ENCODE measurements around the gene IL2RA.

IL2RA gene

GRCh38 chr10:5987747-5988146 is 74.4 kb downstream of the IL2RA start:
- no peak overlapping the region for H2AFZ ChIP-seq (ENCODE audit: low read depth, low read length, severe bottlenecking)

GRCh38 chr10:5985029-5985428 is 77.1 kb downstream of the IL2RA start:
- no peak overlapping the region for H3K4me2 ChIP-seq (ENCODE audit: low read depth, low read length, poor library complexity, severe bottlenecking)
- H4K20me1 ChIP-seq (ENCODE audit: low read depth, low read length): no peaks in the 10 kb centered on the region
- H3F3A ChIP-seq (ENCODE audit: insufficient read depth): no peaks in the 10 kb centered on the region
- H3K27me3 ChIP-seq (ENCODE audit: low read length): no peaks in the 10 kb centered on the region
- H3K9ac ChIP-seq (ENCODE audit: low read length): no peak overlapping the region
- H3K9me2 ChIP-seq (replicated peaks; ENCODE audit: insufficient read depth, low read length): no peaks in the 10 kb centered on the region
- H3K9me3 ChIP-seq (ENCODE audit: insufficient read depth, low read length): no peaks in the 10 kb centered on the region
- no peak overlapping the region for H3K4me3 ChIP-seq (ENCODE audit: insufficient read depth, low read length, poor library complexity, severe bottlenecking)
- no peaks in the 10 kb centered on the region for H3K79me2 ChIP-seq (ENCODE audit: insufficient read depth, low read length)
- no peak overlapping the region for H2AFZ ChIP-seq (ENCODE audit: low read depth, low read length, severe bottlenecking)
- H3K27ac ChIP-seq (ENCODE audit: low read depth, low read length): no peak overlapping the region
- no peak for TF ChIP-seq CTCF (IDR thresholded peaks at IDR 0.05; ENCODE audit: insufficient read depth, low read length, poor library complexity, severe bottlenecking)
- TF ChIP-seq EZH2phosphoT487 (conservative IDR thresholded peaks at IDR 0.05; ENCODE audit: low read length): no peak
- no peaks in the 10 kb centered on the region for H3K36me3 ChIP-seq (ENCODE audit: low read length)

More at GRCh38 chr10:5987747-5988146, 74.4 kb downstream of the IL2RA start:
- Histone ChIP-seq H4K20me1 (ENCODE audit: low read depth, low read length) (no peaks in the 10 kb centered on the region), H3K36me3 (ENCODE audit: low read length) (no peaks in the 10 kb centered on the region), H3K27me3 (ENCODE audit: low read length) (no peaks in the 10 kb centered on the region), H3K27ac (ENCODE audit: low read depth, low read length) (no peak overlapping the region), H3K79me2 (ENCODE audit: insufficient read depth, low read length) (no peaks in the 10 kb centered on the region), H3K4me3 (ENCODE audit: insufficient read depth, low read length, poor library complexity, severe bottlenecking) (no peak overlapping the region), H3K4me2 (ENCODE audit: low read depth, low read length, poor library complexity, severe bottlenecking) (no peak overlapping the region), H3K9me2 (replicated peaks; ENCODE audit: insufficient read depth, low read length) (no peaks in the 10 kb centered on the region), H3K9me3 (ENCODE audit: insufficient read depth, low read length) (peaks cover 11% of the 10 kb centered on the region), H3F3A (ENCODE audit: insufficient read depth) (no peaks in the 10 kb centered on the region), H3K9ac (ENCODE audit: low read length) (no peak overlapping the region)
- TF ChIP-seq EZH2phosphoT487 (conservative IDR thresholded peaks at IDR 0.05; ENCODE audit: low read length): no peak
- no peak for TF ChIP-seq CTCF (IDR thresholded peaks at IDR 0.05; ENCODE audit: insufficient read depth, low read length, poor library complexity, severe bottlenecking)

- H3K4me2 ChIP-seq (ENCODE audit: low read depth, low read length, poor library complexity, severe bottlenecking): no peak overlapping the region
- H3K9me2 ChIP-seq (replicated peaks; ENCODE audit: insufficient read depth, low read length): no peaks in the 10 kb centered on the region
- H2AFZ ChIP-seq (ENCODE audit: low read depth, low read length, severe bottlenecking): no peak overlapping the region
- H3F3A ChIP-seq (ENCODE audit: insufficient read depth): no peaks in the 10 kb centered on the region
- H3K27me3 ChIP-seq (ENCODE audit: low read length): no peaks in the 10 kb centered on the region
- H3K4me3 ChIP-seq (ENCODE audit: insufficient read depth, low read length, poor library complexity, severe bottlenecking): no peak overlapping the region
- TF ChIP-seq EZH2phosphoT487 (conservative IDR thresholded peaks at IDR 0.05; ENCODE audit: low read length): no peak
- TF ChIP-seq CTCF (IDR thresholded peaks at IDR 0.05; ENCODE audit: insufficient read depth, low read length, poor library complexity, severe bottlenecking): no peak
- H3K79me2 ChIP-seq (ENCODE audit: insufficient read depth, low read length): no peaks in the 10 kb centered on the region
- H3K36me3 ChIP-seq (ENCODE audit: low read length): no peaks in the 10 kb centered on the region
- no peak overlapping the region for H3K27ac ChIP-seq (ENCODE audit: low read depth, low read length)
- no peaks in the 10 kb centered on the region for H4K20me1 ChIP-seq (ENCODE audit: low read depth, low read length)
- H3K9me3 ChIP-seq (ENCODE audit: insufficient read depth, low read length): no peaks in the 10 kb centered on the region
- H3K9ac ChIP-seq (ENCODE audit: low read length): no peak overlapping the region
These were observed 78.4 kb downstream of the IL2RA start for GRCh38 chr10:5983774-5984173.
